ENCODE measurements around the gene ZNF501.

ZNF501 gene

DNA sequence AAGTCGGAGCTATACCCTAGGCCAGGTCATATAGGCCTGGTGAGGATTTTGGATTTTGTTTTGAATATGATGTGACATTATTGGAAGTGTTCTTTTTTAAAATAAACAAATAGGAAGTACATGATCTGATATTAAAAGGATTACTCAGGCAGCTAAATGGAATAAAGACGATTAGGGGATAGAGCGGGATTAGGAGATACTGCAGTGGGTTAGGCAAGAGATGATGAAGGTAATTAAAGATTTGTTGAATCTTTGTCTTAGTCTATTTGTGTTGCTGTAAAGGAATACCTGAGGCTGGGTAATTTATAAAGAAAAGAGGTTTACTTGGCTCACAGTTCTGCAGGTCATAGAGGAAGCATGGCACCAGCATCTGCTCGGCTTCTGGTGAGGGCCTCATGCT, 53.5 kb downstream of the ZNF501 start:
- Histone ChIP-seq H2BK12ac (ENCODE audit: low read length) (no peak overlapping the region), H4K12ac (ENCODE audit: low read depth, low read length) (no peak overlapping the region), H3K4me2 (ENCODE audit: low read length) (no peak overlapping the region), H3K18ac (ENCODE audit: low read length) (no peak overlapping the region), H2AFZ (ENCODE audit: insufficient read depth, low read length, poor library complexity) (no peak overlapping the region), H3K27ac (ENCODE audit: low read depth, low read length) (no peak overlapping the region), H3K9me3 (ENCODE audit: insufficient read depth, low read depth, low read length) (no peaks in the 10 kb centered on the region), H3K23ac (ENCODE audit: low read length) (no peak overlapping the region), H4K91ac (ENCODE audit: low read depth, low read length) (no peak overlapping the region), H3K9ac (ENCODE audit: low read length) (no peak overlapping the region), H2AK5ac (ENCODE audit: low read length) (no peak overlapping the region), H3K4me3 (ENCODE audit: low read depth, low read length) (no peak overlapping the region), H3K79me2 (ENCODE audit: control insufficient read depth, insufficient read depth, low read length, poor library complexity) (no peaks in the 10 kb centered on the region), H3K14ac (ENCODE audit: low read length) (no peak overlapping the region), H3K79me1 (ENCODE audit: low read length) (no peaks in the 10 kb centered on the region), H4K8ac (ENCODE audit: low read depth, low read length) (no peak overlapping the region), H3K27me3 (ENCODE audit: insufficient read depth, low read length) (no peaks in the 10 kb centered on the region), H3K4ac (ENCODE audit: low read depth, low read length) (no peak overlapping the region), H3K36me3 (ENCODE audit: control insufficient read depth in 1 of 2, insufficient read depth in 2 of 2, low read length in 2 of 2) (peaks cover 6 to 10% of the 10 kb centered on the region in 2 experiments), H3K4me1 (ENCODE audit: control insufficient read depth in 1 of 2, insufficient read depth in 2 of 2, low read length in 2 of 2) (no peaks in the 10 kb centered on the region), H2BK120ac (ENCODE audit: insufficient read depth, low read length, poor library complexity) (no peak overlapping the region), H2BK5ac (ENCODE audit: low read depth, low read length, poor library complexity) (no peak overlapping the region)
- WGBS (ENCODE audit: extremely low coverage, insufficient coverage, insufficient read length), result 100% methylated on average over 2 of the region's 4 CpGs
- DNase-seq, result no peak
